Measurements from ENCODE around the gene VIM.

Gene VIM

GRCh38 chr10:17188644-17189172 is 39.3 kb upstream of the VIM start:
- ChIA-PET POLR2A (ENCODE audit: low non-redundant PET) (no interaction called here), CTCF (interaction anchor here (0.8 kb wide), 1 partner anchor 671 kb away, joined by 3 read pairs; no protein-coding TSS in a partner anchor)
- no peak overlapping the region for H3K27ac ChIP-seq
- DNase-seq (ENCODE audit: low spot score) = no peak
- TF ChIP-seq CTCF (conservative IDR thresholded peaks at IDR 0.05; ENCODE audit: low read depth) = no peak

- DNase-seq (ENCODE audit: low spot score) = no peak
- POLR2A ChIA-PET (ENCODE audit: low non-redundant PET) = no interaction called here
- no peak for TF ChIP-seq CTCF (conservative IDR thresholded peaks at IDR 0.05; ENCODE audit: low read depth)
- CTCF ChIA-PET = interaction anchor here (0.6 to 0.7 kb wide), 4 partner anchors 40 to 366 kb away, joined by 3 to 6 read pairs (median 3); no protein-coding TSS in a partner anchor
- H3K27ac ChIP-seq = no peak overlapping the region
Observed at GRCh38 chr10:17190602-17191001, 37.4 kb upstream of the VIM start.

- H3K27ac ChIP-seq = no peak overlapping the region
- DNase-seq (ENCODE audit: low spot score) = no peak
- POLR2A ChIA-PET (ENCODE audit: low non-redundant PET) = no interaction called here
- CTCF ChIA-PET = no interaction called here
- no peak for TF ChIP-seq CTCF (conservative IDR thresholded peaks at IDR 0.05; ENCODE audit: low read depth)
Observed at GRCh38 chr10:17195083-17195482, 33.0 kb upstream of the VIM start.

- POLR2A ChIA-PET (ENCODE audit: low non-redundant PET) = no interaction called here
Observed at GRCh38 chr10:17196045-17196444, 32.0 kb upstream of the VIM start.

GRCh38 chr10:17196573-17196972 is 31.5 kb upstream of the VIM start:
- H3K27ac ChIP-seq = no peak overlapping the region
- CTCF ChIA-PET = no interaction called here
- DNase-seq (ENCODE audit: low spot score) = no peak
- no peak for TF ChIP-seq CTCF (conservative IDR thresholded peaks at IDR 0.05; ENCODE audit: low read depth)
- POLR2A ChIA-PET (ENCODE audit: low non-redundant PET) = no interaction called here

More at GRCh38 chr10:17196045-17196444, 32.0 kb upstream of the VIM start:
- no peak overlapping the region for H3K27ac ChIP-seq
- no peak for DNase-seq (ENCODE audit: low spot score)
- no peak for TF ChIP-seq CTCF (conservative IDR thresholded peaks at IDR 0.05; ENCODE audit: low read depth)
- CTCF ChIA-PET = no interaction called here

GRCh38 chr10:17199351-17199804 is 28.7 kb upstream of the VIM start:
- TF ChIP-seq CTCF (conservative IDR thresholded peaks at IDR 0.05; ENCODE audit: low read depth) = no peak
- no peak for DNase-seq (ENCODE audit: low spot score)
- POLR2A ChIA-PET (ENCODE audit: low non-redundant PET) = no interaction called here
- H3K27ac ChIP-seq = no peak overlapping the region
- CTCF ChIA-PET = interaction anchor here (0.5 to 1.4 kb wide), 2 partner anchors 14 to 30 kb away, joined by 3 to 4 read pairs; no protein-coding TSS in a partner anchor
